H9 (cell line): ENCODE measurements around the gene TRIM28. TPM values are rescaled to one million over a fixed set of nuclear protein-coding genes. Genes with fewer than 3 reads are reported as not detected.

Experiments used
- DNase-seq: peaks from one replicate; pipeline ENCODE4 v3.0.0-alpha.2; 2017
- H2AFZ ChIP-seq: one replicate; pipeline ENCODE4 v1.6.1; 2013; ENCODE audit warnings: mild to moderate bottlenecking, low read length, control low read depth, moderate library complexity
- H2AK5ac ChIP-seq: 2 replicates; pipeline ENCODE4 v1.6.1; 2013; ENCODE audit warnings: low read length, control low read depth, mixed read lengths; ENCODE audit not compliant: insufficient read length
- H2BK120ac ChIP-seq: one replicate; pipeline ENCODE4 v1.6.1; 2013; ENCODE audit warnings: low read depth, mild to moderate bottlenecking, low read length, control low read depth, inconsistent platforms; ENCODE audit not compliant: poor library complexity, severe bottlenecking
- H2BK12ac ChIP-seq: 2 replicates; pipeline ENCODE4 v1.6.1; 2013; ENCODE audit warnings: low read length, control low read depth, mixed read lengths, low read depth; ENCODE audit not compliant: insufficient read length
- H2BK15ac ChIP-seq: 2 replicates; pipeline ENCODE4 v1.6.1; 2013; ENCODE audit warnings: low read depth, low read length, control low read depth
- H2BK20ac ChIP-seq: one replicate; pipeline ENCODE4 v1.6.1; 2013; ENCODE audit warnings: low read depth, mild to moderate bottlenecking, low read length, control low read depth, inconsistent platforms; ENCODE audit not compliant: poor library complexity, severe bottlenecking
- H2BK5ac ChIP-seq: 2 replicates; pipeline ENCODE4 v1.6.1; 2013; ENCODE audit warnings: low read length, control low read depth, mixed read lengths; ENCODE audit not compliant: insufficient read length
- H3K14ac ChIP-seq: 2 replicates; pipeline ENCODE4 v1.6.1; 2013; ENCODE audit warnings: low read length, control low read depth; ENCODE audit not compliant: insufficient read depth
- H3K18ac ChIP-seq: 2 replicates; pipeline ENCODE4 v1.6.1; 2013; ENCODE audit warnings: low read depth, mild to moderate bottlenecking, mixed read lengths, low read length, control low read depth; ENCODE audit not compliant: insufficient read length
- H3K23ac ChIP-seq: 2 replicates; pipeline ENCODE4 v1.6.1; 2013; ENCODE audit warnings: low read length, control low read depth, mixed read lengths, low read depth; ENCODE audit not compliant: insufficient read length
- H3K23me2 ChIP-seq: 2 replicates; pipeline ENCODE4 v1.6.1; 2013; ENCODE audit warnings: low read depth, mild to moderate bottlenecking, mixed read lengths, low read length, control low read depth; ENCODE audit not compliant: insufficient read length, poor library complexity, severe bottlenecking
- H3K27ac ChIP-seq: 2 replicates; pipeline ENCODE4 v1.5.1; 2013; ENCODE audit warnings: low read length, control low read depth, mixed read lengths, low read depth; ENCODE audit not compliant: insufficient read length
- H3K27me3 ChIP-seq: 2 replicates; pipeline ENCODE4 v1.6.1; 2013; ENCODE audit warnings: low read length, control low read depth, inconsistent platforms; ENCODE audit not compliant: insufficient read depth
- H3K4ac ChIP-seq: 2 replicates; pipeline ENCODE4 v1.6.1; 2013; ENCODE audit warnings: low read depth, mild to moderate bottlenecking, control low read depth, inconsistent platforms, low read length, moderate library complexity
- H3K4me1 ChIP-seq: 2 replicates; pipeline ENCODE4 v1.6.1; 2013; ENCODE audit warnings: low read length, control low read depth, inconsistent platforms; ENCODE audit not compliant: insufficient read depth
- H3K4me2 ChIP-seq: 2 replicates; pipeline ENCODE4 v1.6.1; 2013; ENCODE audit warnings: low read length, control low read depth, mixed read lengths; ENCODE audit not compliant: insufficient read length, insufficient read depth
- H3K56ac ChIP-seq: 2 replicates; pipeline ENCODE4 v1.6.1; 2013; ENCODE audit warnings: low read depth, mild to moderate bottlenecking, mixed read lengths, low read length, control low read depth; ENCODE audit not compliant: insufficient read length
- H3K79me1 ChIP-seq: 2 replicates; pipeline ENCODE4 v1.6.1; 2013; ENCODE audit warnings: low read depth, mild to moderate bottlenecking, moderate library complexity, low read length, control low read depth, inconsistent platforms; ENCODE audit not compliant: insufficient read depth, poor library complexity, severe bottlenecking
- H3K79me2 ChIP-seq: 2 replicates; pipeline ENCODE4 v1.6.1; 2013; ENCODE audit warnings: low read length, control low read depth, inconsistent platforms; ENCODE audit not compliant: insufficient read depth
- H3K9ac ChIP-seq: 2 replicates; pipeline ENCODE4 v1.6.1; 2013; ENCODE audit warnings: low read length, control low read depth, mixed read lengths; ENCODE audit not compliant: insufficient read length; ENCODE audit errors: extremely low read depth
- H3K9me3 ChIP-seq: one replicate; pipeline ENCODE4 v1.6.1; 2013; ENCODE audit warnings: low read depth, low read length, inconsistent platforms; ENCODE audit not compliant: control insufficient read depth
- H3T11ph ChIP-seq: one replicate; pipeline ENCODE4 v1.6.1; 2013; ENCODE audit warnings: mild to moderate bottlenecking, low read length, control low read depth, inconsistent platforms
- H4K20me1 ChIP-seq: one replicate; pipeline ENCODE4 v1.6.1; 2013; ENCODE audit not compliant: control insufficient read depth, insufficient read length, insufficient read depth
- H4K5ac ChIP-seq: 2 replicates; pipeline ENCODE4 v1.6.1; 2013; ENCODE audit warnings: low read depth, mild to moderate bottlenecking, mixed read lengths, low read length, control low read depth; ENCODE audit not compliant: insufficient read length
- H4K8ac ChIP-seq: replicated peaks from 2 replicates; pipeline ENCODE4 v1.6.1; 2013; ENCODE audit warnings: low read length, control low read depth, mixed read lengths, low read depth; ENCODE audit not compliant: insufficient read length
- H4K91ac ChIP-seq: 2 replicates; pipeline ENCODE4 v1.6.1; 2013; ENCODE audit warnings: low read depth, mild to moderate bottlenecking, moderate library complexity, mixed read lengths, low read length, control low read depth; ENCODE audit not compliant: insufficient read length
- H3K27ac Mint-ChIP-seq, 3 experiments: 2 replicates in 2 of 3; 3 replicates in 1 of 3; pipeline ENCODE4 v1.8.0; 2020 to 2021; ENCODE audit warnings: mixed read lengths in 3 of 3, mild to moderate bottlenecking in 1 of 3, moderate library complexity in 1 of 3
- H3K27me3 Mint-ChIP-seq: 2 replicates; pipeline ENCODE4 v1.8.0; 2021; ENCODE audit warnings: low read depth, mild to moderate bottlenecking, moderate library complexity, mixed read lengths
- H3K36me3 Mint-ChIP-seq, 3 experiments: 2 replicates in 2 of 3; 3 replicates in 1 of 3; pipeline ENCODE4 v1.8.0; 2020 to 2021; ENCODE audit warnings: low read depth in 3 of 3, mixed read lengths in 3 of 3; ENCODE audit not compliant: insufficient read depth in 1 of 3
- H3K4me1 Mint-ChIP-seq, 2 experiments: 2 replicates each; pipeline ENCODE4 v1.8.0; 2020; ENCODE audit warnings: mixed read lengths in 2 of 2
- H3K4me3 Mint-ChIP-seq, 2 experiments: 2 replicates in 1 of 2; 3 replicates in 1 of 2; pipeline ENCODE4 v1.8.0; 2020 to 2021; ENCODE audit warnings: mild to moderate bottlenecking in 2 of 2, mixed read lengths in 2 of 2, moderate library complexity in 1 of 2
- H3K9me3 Mint-ChIP-seq, 2 experiments: 2 replicates in 1 of 2; 3 replicates in 1 of 2; pipeline ENCODE4 v1.8.0; 2020; ENCODE audit warnings: mild to moderate bottlenecking in 2 of 2, mixed read lengths in 2 of 2, moderate library complexity in 1 of 2
- WGBS: extraction: QIAGEN DNeasy Blood & Tissue Kit; methylation state at CpG from one replicate; pipeline ENCODE4 v1.1.7; 2013; ENCODE audit warnings: missing lambda C conversion rate, low lambda C conversion rate, mixed read lengths; ENCODE audit not compliant: insufficient read length; ENCODE audit errors: extremely low coverage; 5-methylcytosine and 5-hydroxymethylcytosine counted together
- total RNA-seq: library from RNA; stranded (reverse); gene quantifications from 2 replicates; pipeline ENCODE4 v1.2.1, GENCODE V29; 2021
- TF ChIP-seq, protein P1 (sequence below): fragments of 200-600 bp; sonication (generic); conservative IDR thresholded peaks from 3 replicates; pipeline ENCODE4 v1.8.0; 2021; ENCODE audit warnings: antibody characterized with exemption, mild to moderate bottlenecking

The TRIM28 gene
- total RNA-seq, 1 experiment from 2014 or later, result 1,084 TPM

DNA sequence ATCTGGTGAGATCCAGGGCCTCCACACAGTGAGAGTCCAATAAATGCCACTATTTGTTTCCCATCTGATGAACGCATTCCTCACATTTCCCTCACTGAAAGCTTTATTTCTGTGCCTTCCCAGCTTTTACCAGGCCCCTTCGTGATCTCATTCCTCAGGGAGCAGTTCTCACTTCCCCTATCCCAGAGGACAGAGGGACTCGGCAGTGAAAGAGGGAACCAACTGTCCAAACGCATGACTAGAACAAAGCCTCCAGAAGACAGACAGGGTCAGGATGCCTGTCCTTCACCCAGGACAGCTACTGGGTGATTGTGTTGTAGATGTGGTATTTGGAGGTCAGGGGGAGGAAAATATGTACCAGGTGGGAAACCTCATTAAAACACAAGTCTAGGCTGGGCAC, 22.2 kb upstream of the TRIM28 start:
- Histone ChIP-seq H2BK15ac (no peak overlapping the region), H2AK5ac (no peak overlapping the region), H3K27me3 (no peaks in the 10 kb centered on the region), H2BK120ac (no peak overlapping the region), H3K27ac (no peak overlapping the region), H3K9me3 (no peaks in the 10 kb centered on the region), H4K8ac (no peak overlapping the region), H3K79me2 (peaks cover 2% of the 10 kb centered on the region; the same call in 1 of the 2 replicates), H3K4ac (no peak overlapping the region), H4K91ac (no peak overlapping the region), H3K9ac (no peak overlapping the region), H2BK20ac (no peak overlapping the region), H3K14ac (no peak overlapping the region), H2BK12ac (no peak overlapping the region), H3K4me1 (peaks cover 6% of the 10 kb centered on the region; the same call in 1 of the 2 replicates), H4K20me1 (no peaks in the 10 kb centered on the region), H3K79me1 (no peaks in the 10 kb centered on the region), H3K23me2 (peaks cover 19% of the 10 kb centered on the region), H3K18ac (no peak overlapping the region), H2BK5ac (no peak overlapping the region), H3K4me2 (no peak overlapping the region), H3T11ph (no peak overlapping the region), H4K5ac (no peak overlapping the region), H2AFZ (no peak overlapping the region), H3K56ac (no peak overlapping the region), H3K23ac (no peak overlapping the region)
- peaks cover 0 to 3% of the 10 kb centered on the region in 2 experiments; a peak in 1 of 5 replicates for H3K9me3 Mint-ChIP-seq
- H3K27me3 Mint-ChIP-seq, result no peaks in the 10 kb centered on the region
- H3K27ac Mint-ChIP-seq, result peak overlapping the region in 2 of 3 experiments; percentile 46 to 64; a peak in 3 of 7 replicates
- no CpG with 5 or more reads among the region's 4 CpGs for WGBS
- TF ChIP-seq, protein P1, sequence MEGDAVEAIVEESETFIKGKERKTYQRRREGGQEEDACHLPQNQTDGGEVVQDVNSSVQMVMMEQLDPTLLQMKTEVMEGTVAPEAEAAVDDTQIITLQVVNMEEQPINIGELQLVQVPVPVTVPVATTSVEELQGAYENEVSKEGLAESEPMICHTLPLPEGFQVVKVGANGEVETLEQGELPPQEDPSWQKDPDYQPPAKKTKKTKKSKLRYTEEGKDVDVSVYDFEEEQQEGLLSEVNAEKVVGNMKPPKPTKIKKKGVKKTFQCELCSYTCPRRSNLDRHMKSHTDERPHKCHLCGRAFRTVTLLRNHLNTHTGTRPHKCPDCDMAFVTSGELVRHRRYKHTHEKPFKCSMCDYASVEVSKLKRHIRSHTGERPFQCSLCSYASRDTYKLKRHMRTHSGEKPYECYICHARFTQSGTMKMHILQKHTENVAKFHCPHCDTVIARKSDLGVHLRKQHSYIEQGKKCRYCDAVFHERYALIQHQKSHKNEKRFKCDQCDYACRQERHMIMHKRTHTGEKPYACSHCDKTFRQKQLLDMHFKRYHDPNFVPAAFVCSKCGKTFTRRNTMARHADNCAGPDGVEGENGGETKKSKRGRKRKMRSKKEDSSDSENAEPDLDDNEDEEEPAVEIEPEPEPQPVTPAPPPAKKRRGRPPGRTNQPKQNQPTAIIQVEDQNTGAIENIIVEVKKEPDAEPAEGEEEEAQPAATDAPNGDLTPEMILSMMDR, result no peak
- H3K4me1 Mint-ChIP-seq, result peaks cover 42% of the 10 kb centered on the region in 2 experiments
- H3K36me3 Mint-ChIP-seq, result peaks cover 2 to 7% (median 4%) of the 10 kb centered on the region in 3 experiments; a peak in 6 of 7 replicates
- DNase-seq, result peak; percentile 30
- H3K4me3 Mint-ChIP-seq, result peak overlapping the region in 1 of 2 experiments; percentile 63; a peak in 1 of 5 replicates
